Urinary bladder (tissue), 4 donors: ENCODE data around the gene CFAP107. TPM values are rescaled to one million over a fixed set of nuclear protein-coding genes. Genes with fewer than 3 reads are reported as not detected.
"Not testable (repeated sequence)": the region's sequence is repeated elsewhere in the genome, so short reads cannot be mapped to it uniquely, and the experiment has no call there.

Source experiments
- DNase-seq: peaks from one replicate; pipeline ENCODE4 v3.0.0-alpha.2; 2015; ENCODE audit errors: extremely low spot score
- H3K27ac ChIP-seq: one replicate; pipeline ENCODE4 v1.5.1; 2013; ENCODE audit warnings: low read depth, mild to moderate bottlenecking, moderate library complexity
- H3K36me3 ChIP-seq: one replicate; pipeline ENCODE4 v1.6.1; 2013; ENCODE audit warnings: mild to moderate bottlenecking, moderate library complexity; ENCODE audit not compliant: insufficient read depth
- H3K4me1 ChIP-seq: one replicate; pipeline ENCODE4 v1.6.1; 2013; ENCODE audit warnings: mild to moderate bottlenecking, moderate library complexity; ENCODE audit not compliant: insufficient read depth
- H3K4me3 ChIP-seq: one replicate; pipeline ENCODE4 v1.5.1; 2013; ENCODE audit warnings: low read depth, low read length
- WGBS: extraction: QIAGEN DNeasy Blood & Tissue Kit; methylation state at CpG from one replicate; pipeline ENCODE4 v1.1.7; 2013; 5-methylcytosine and 5-hydroxymethylcytosine counted together
- polyA plus RNA-seq: library from polyadenylated mRNA; stranded (reverse); fragments of 200-250 nt; gene quantifications from one replicate; pipeline ENCODE4 v1.2.3, GENCODE V29; 2013
- total RNA-seq: library from RNA; depleted of rRNA; stranded (reverse); fragments of >200 nt; gene quantifications from one replicate; pipeline ENCODE4 v1.2.3, GENCODE V29; 2014
- donor health status: healthy with polysubstance abuse.
- donor health status: healthy.

The CFAP107 gene, protein sequence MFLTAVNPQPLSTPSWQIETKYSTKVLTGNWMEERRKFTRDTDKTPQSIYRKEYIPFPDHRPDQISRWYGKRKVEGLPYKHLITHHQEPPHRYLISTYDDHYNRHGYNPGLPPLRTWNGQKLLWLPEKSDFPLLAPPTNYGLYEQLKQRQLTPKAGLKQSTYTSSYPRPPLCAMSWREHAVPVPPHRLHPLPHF
- total RNA-seq (not detected), polyA plus RNA-seq (not detected)

DNA sequence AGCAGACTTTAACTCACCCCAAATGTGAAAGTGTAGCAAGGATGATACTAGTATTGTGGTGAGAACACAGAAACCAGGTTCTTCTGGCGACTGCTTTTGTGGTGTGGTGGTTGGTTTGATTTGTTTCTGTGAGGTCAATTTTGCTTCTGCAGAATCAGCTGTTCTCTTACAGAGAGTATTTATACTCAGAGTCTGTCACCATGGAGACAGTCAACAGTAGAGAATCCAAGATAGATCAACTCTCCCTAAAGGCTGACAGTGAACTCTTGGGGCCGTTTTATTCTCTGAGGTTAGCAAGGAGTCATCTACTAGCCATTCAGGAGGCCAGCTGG is at the start of gene CFAP107:
TSS of gene CFAP107 (plus strand) at position 209 of the 332 bp plus-strand sequence. CDS start 231 bp downstream, outside the sequence.
- WGBS, result 24% methylated on average over 2 of the region's 2 CpGs
- Histone ChIP-seq H3K27ac (no peak within 1 kb of the TSS), H3K4me3 (no peak within 1 kb of the TSS), H3K36me3 (no peaks in the 10 kb centered on the region), H3K4me1 (no peaks in the 10 kb centered on the region)
- DNase-seq, result no peak

DNA sequence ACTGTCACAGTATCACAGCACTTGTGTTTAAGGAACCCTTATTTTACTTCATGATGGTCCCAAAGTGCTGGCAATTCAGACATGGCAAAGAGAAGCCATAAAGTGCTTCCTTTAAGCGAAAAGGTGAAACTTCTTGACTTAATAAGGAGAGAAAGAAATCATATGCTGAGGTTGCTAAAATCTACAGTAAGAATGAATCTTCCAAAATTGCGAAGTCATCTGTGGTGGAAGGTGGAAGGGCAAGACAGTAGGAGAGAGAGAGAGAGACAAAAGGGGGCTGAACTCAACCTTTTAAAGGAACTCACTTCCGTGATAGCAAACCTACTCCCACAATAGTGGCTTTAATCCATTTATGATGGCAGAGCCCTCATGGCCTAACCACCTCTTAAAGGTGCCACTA is 49.3 kb upstream of the CFAP107 start:
- no peak for DNase-seq
- H3K36me3 ChIP-seq, result no peaks in the 10 kb centered on the region
- H3K4me1 ChIP-seq, result no peaks in the 10 kb centered on the region
- H3K27ac ChIP-seq, result no peak overlapping the region
- WGBS, result 81% methylated on average over 3 of the region's 3 CpGs
- no peak overlapping the region for H3K4me3 ChIP-seq

DNA sequence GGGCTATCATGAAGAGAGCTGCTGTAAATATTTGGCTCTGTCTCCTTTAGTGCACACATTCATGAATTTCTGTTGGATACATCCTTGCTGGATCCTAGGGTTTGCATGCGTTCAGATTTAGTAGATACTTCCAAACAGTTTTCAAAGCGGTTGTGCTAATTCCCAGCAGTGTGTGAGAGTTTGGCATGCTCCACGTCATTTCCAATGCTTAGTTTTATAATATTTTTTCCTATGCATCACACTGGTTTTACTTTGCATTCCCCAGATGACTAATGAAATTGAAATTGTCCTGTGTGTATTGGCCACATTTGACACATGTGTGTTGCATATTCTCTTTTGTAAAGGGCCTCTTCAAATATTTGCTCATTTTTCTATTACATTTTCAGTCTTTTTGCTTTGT is 48.6 kb upstream of the CFAP107 start:
- no peak overlapping the region for H3K27ac ChIP-seq
- 78% methylated on average over 3 of the region's 3 CpGs for WGBS
- no peaks in the 10 kb centered on the region for H3K4me1 ChIP-seq
- DNase-seq, result no peak
- H3K36me3 ChIP-seq, result no peaks in the 10 kb centered on the region
- H3K4me3 ChIP-seq, result no peak overlapping the region

DNA sequence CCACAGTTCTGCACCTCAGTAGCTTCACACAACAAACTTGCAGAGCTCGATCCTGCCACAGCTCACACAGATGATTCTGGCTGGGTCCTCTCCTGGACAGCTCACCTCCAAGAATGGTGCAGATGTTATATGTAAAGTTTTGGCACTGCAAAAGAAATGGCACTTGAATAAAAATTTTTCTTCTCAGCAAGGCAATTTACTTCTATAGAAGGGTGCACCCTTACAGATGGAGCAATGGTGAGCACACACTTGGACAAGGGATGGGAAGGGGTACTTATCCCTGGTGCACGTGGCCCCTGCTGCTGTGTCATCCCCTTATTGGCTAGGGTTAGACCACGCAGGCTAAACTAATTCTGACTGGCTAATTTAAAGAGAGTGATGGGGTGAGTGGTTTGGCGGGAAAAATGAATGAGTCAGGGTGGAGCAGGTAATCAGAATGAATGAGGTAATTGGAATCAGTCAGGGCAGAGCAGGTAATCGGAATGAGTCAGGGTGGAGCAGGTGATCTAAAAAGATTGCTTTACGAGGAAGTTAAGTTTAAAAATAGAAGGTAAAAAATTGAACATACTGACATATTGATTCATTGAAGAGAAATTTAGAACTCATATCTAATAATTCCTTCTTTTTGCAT is 42.1 kb upstream of the CFAP107 start:
- Histone ChIP-seq H3K4me1 (no peaks in the 10 kb centered on the region), H3K36me3 (no peaks in the 10 kb centered on the region), H3K27ac (no peak overlapping the region), H3K4me3 (no peak overlapping the region)
- 77% methylated on average over 6 of the region's 6 CpGs for WGBS
- DNase-seq, result no peak

DNA sequence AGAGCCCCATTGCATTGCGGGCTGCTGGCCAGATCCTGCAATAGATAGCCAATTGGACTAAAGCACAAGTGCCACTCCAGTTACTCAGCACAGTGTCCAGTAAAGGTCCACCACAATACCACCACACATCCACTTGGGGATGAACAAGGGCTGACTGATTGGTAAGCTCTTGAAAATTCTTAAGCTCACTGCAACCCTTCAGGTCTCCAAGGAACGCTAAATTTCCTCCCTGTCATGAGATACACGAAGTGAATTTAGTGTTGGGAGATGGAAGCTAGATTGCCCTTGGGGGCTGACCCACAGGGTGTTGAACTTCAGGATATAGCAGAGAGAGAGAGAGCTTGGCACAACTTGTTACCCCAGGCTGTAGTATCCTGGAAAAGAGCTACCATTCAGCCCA is 39.9 kb upstream of the CFAP107 start:
- Histone ChIP-seq H3K4me3 (no peak overlapping the region), H3K36me3 (no peaks in the 10 kb centered on the region), H3K27ac (no peak overlapping the region), H3K4me1 (no peaks in the 10 kb centered on the region)
- DNase-seq, result no peak
- 77% methylated on average over 3 of the region's 3 CpGs for WGBS

DNA sequence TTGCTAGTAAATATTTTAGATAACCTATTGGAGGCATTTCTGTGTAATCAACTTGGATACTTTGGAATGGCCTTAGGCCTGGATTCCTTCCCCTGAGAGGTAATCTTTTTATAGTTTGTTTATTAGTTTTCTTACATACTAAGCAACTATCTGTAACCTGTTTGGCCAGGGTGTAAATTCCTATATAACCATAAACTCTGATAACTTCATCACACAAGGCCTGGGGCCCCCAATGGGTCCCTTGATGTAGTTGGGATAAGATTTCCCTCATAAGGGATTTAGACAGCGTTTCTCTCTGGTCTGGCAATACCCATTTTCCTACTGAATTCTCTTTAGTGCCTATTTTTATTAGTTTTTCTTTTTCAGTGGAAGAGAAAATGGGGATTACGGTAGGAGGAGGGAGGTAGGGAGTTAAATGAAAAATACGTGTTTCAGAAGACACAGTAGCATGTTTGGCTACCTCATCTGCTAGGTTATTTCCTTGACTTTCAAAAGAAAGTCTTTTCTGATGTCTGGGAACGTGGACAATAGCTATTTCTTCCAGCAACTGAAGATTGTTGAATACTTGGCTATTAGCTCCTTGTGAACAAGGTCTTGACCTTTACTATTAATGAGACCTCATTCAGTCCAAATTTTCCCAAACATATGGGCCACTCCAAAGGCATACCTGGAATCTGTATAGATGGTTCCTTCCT is 37.5 kb upstream of the CFAP107 start:
- Histone ChIP-seq H3K4me1 (no peaks in the 10 kb centered on the region), H3K27ac (no peak overlapping the region), H3K4me3 (no peak overlapping the region), H3K36me3 (no peaks in the 10 kb centered on the region)
- 55% methylated on average over 4 of the region's 4 CpGs for WGBS
- no peak for DNase-seq

DNA sequence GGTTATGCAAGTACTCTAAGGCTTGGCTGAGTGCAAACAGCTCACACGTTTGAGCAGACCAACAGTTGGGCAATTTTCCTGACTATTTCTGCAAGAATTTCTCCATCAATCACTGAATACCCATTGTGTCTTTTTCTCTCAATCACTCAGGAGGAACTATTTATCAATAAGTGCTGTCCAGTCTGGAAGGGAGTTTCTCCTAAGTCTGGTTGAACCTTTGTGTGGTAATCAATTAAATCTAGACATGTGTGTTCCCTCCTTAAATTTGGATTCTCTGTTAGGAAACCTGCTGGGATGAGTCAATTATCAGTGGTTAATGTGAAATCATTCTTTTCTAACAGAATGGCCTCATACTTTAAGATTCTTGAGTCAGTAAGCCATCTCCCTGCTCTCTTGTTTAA is 36.9 kb upstream of the CFAP107 start:
- Histone ChIP-seq H3K36me3 (no peaks in the 10 kb centered on the region), H3K4me3 (no peak overlapping the region), H3K4me1 (no peaks in the 10 kb centered on the region), H3K27ac (no peak overlapping the region)
- no peak for DNase-seq
- 39% methylated on average over 1 of the region's 1 CpG for WGBS

DNA sequence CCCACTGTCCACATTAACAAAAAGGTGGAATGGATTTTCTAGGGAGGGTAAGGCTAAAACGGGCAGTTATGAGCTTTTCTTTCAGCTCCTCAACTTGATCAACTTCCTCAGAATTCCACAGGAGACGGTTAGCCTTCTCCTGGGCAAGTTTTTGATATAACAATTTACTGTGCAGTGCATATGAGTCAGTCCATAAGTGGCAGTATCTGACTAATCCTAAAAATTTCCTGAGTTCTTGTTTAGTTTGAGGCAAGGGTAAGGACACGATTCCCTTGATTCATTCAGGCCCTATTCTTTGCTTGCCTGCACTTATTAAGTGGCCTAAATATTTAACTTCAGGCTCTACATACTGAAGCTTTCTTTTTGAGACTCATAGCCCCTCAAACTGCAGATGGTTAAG is 36.3 kb upstream of the CFAP107 start:
- Histone ChIP-seq H3K36me3 (no peaks in the 10 kb centered on the region), H3K4me1 (no peaks in the 10 kb centered on the region), H3K4me3 (no peak overlapping the region), H3K27ac (no peak overlapping the region)
- WGBS, result 69% methylated on average over 3 of the region's 3 CpGs
- no peak for DNase-seq

DNA sequence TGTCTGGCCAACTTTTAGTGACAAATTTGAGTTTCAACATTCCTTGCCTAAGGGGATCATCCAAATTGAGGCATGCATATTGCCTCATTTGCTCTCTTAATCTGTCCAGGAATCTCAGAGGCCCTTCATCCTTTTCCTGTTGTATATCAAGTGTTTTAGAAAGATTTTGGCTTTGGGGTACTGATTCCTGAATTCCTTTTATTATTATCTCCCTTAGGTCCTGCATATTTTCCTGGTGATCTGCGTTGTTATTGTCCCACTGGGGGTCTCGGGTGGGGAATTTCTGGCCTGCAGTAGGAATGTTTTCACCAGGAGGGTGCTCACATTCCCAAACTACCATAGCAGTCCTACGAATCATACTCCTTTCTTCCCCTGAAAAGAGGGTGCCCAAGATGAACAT is 34.5 kb upstream of the CFAP107 start:
- Histone ChIP-seq H3K36me3 (no peaks in the 10 kb centered on the region), H3K4me1 (no peaks in the 10 kb centered on the region), H3K4me3 (no peak overlapping the region), H3K27ac (no peak overlapping the region)
- 69% methylated on average over 3 of the region's 3 CpGs for WGBS
- DNase-seq, result no peak

DNA sequence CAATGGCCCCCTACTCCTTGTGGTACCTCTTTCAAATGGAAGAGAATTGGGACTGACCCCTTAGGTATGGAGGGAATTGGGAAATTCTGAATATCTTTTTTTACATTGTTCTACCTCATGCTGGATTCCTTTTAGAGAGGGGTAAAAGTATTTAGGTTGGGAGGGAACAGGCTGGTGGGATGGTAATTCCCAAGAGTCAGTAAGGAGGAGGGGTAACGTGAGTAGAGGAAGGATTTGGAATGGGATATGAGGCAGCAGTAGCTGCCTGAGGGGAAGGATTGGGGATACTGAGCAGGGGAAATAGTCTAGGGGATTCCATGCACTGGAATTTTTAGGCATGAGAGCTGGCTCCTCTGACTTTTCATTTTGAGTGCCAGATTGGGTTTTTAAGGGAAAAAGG is 33.9 kb upstream of the CFAP107 start:
- H3K27ac ChIP-seq, result no peak overlapping the region

DNA sequence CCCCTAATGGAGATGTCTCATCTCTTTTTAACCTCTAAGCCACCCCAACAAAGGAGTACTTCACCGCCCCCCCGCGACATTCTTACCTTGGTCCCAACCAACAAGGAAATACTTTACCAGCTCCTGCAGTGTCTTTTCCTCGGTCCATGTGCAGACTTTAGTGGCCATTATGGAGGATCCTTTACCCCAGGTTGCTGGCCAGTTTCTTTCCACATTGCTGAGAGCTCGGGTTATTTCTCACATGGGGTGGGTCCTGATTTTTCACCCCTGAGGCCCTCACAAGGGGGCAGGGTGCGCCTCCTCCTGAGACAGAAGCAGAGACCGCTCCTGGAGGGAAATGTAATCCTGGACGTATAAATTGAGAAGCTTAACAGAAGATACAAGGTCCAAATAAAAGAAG is 33.1 kb upstream of the CFAP107 start:
- Histone ChIP-seq H3K4me3 (no peak overlapping the region), H3K4me1 (no peaks in the 10 kb centered on the region), H3K36me3 (no peaks in the 10 kb centered on the region), H3K27ac (no peak overlapping the region)
- no peak for DNase-seq
- 85% methylated on average over 8 of the region's 8 CpGs for WGBS

More for the DNA sequence above, 33.9 kb upstream of the CFAP107 start:
- DNase-seq, result no peak
- Histone ChIP-seq H3K4me3 (no peak overlapping the region), H3K36me3 (no peaks in the 10 kb centered on the region), H3K4me1 (no peaks in the 10 kb centered on the region)
- WGBS, result 54% methylated on average over 1 of the region's 1 CpG

DNA sequence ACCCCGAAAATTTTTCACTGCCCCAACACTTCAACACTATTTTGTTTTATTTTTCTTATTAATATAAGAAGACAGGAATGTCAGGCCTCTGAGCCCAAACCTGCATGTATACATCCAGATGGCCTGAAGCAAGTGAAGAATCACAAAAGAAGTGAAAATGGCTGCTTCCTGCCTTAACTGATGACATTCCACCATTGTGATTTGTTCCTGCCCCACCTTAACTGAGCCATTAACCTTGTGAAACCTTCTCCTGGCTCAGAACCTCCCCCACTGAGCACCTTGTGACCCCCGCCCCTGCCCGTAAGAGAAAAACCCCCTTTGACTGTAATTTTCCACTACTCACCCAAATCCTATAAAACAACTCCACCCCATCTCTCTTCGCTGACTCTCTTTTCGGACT is 32.3 kb upstream of the CFAP107 start:
- DNase-seq, H3K4me1 ChIP-seq, H3K27ac ChIP-seq, H3K4me3 ChIP-seq, H3K36me3 ChIP-seq: not testable (repeated sequence)
- 75% methylated on average over 5 of the region's 5 CpGs for WGBS

DNA sequence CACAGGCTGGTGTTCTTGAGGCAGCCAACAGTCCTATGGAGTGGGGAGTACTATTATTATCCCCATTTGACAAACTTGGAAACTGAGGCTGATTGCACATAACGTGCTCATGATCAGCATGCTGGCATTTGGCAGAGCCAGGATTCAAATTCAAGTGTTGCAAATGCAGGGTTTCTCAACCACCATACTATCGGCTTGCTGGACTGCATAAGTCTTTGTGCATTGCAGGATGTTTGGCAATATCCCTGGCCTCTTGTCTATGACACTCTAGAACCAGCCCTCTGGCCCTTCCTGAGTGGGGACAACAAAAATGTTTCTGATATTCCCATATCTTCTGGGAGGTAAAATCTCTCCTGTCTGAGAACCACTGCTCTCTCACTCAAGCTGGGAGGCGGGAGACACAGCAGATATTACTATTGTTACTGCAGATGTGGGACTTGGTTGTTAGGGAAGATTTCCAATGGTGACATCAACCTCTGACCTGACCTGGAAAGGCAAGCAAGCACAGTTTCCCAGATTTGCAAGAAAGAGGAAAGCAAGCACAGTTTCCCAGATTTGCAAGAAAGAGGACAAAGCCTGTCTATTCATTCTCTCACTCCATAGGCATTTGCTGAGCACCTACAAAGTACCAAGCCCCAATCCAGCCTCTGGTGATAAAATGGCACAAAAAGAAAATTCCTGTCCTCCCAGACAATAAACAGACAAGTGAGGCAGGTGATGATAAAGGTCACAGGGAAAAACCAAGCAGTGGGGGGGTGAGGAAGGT is 31.1 kb upstream of the CFAP107 start:
- DNase-seq, result no peak
- Histone ChIP-seq H3K27ac (no peak overlapping the region), H3K4me1 (no peaks in the 10 kb centered on the region), H3K4me3 (no peak overlapping the region), H3K36me3 (no peaks in the 10 kb centered on the region)
- WGBS, result 76% methylated on average over 3 of the region's 3 CpGs
